ENCODE results near the gene NAXE. TPM values are rescaled to one million over a fixed set of nuclear protein-coding genes. Genes with fewer than 3 reads are reported as not detected.

The NAXE gene
- total RNA-seq, 1 experiment from 2014 or later: 96.6 TPM

- Histone ChIP-seq H4K5ac (ENCODE audit: insufficient read length, low read depth, low read length) (no peak overlapping the region), H2BK12ac (ENCODE audit: insufficient read length, low read depth, low read length) (no peak overlapping the region), H2BK15ac (ENCODE audit: low read depth, low read length) (no peak overlapping the region), H3K79me2 (ENCODE audit: insufficient read depth, low read length) (no peaks in the 10 kb centered on the region), H3K27ac (ENCODE audit: insufficient read length, low read depth, low read length) (no peak overlapping the region), H2AK5ac (ENCODE audit: insufficient read length, low read length) (no peak overlapping the region), H3K4ac (ENCODE audit: low read depth, low read length) (no peak overlapping the region), H3K79me1 (ENCODE audit: insufficient read depth, low read depth, low read length, poor library complexity, severe bottlenecking) (no peaks in the 10 kb centered on the region), H3K4me1 (ENCODE audit: insufficient read depth, low read length) (no peaks in the 10 kb centered on the region), H4K91ac (ENCODE audit: insufficient read length, low read depth, low read length) (no peak overlapping the region), H3K4me2 (ENCODE audit: insufficient read depth, insufficient read length, low read length) (peak overlapping the region; percentile 74), H2BK5ac (ENCODE audit: insufficient read length, low read length) (no peak overlapping the region), H2BK20ac (ENCODE audit: low read depth, low read length, poor library complexity, severe bottlenecking) (no peak overlapping the region), H3K18ac (ENCODE audit: insufficient read length, low read depth, low read length) (no peak overlapping the region), H2BK120ac (ENCODE audit: low read depth, low read length, poor library complexity, severe bottlenecking) (no peak overlapping the region), H3K14ac (ENCODE audit: insufficient read depth, low read length) (peak overlapping the region; percentile 82; the same call in 1 of the 2 replicates), H3T11ph (ENCODE audit: low read length) (no peak overlapping the region), H3K23me2 (ENCODE audit: insufficient read length, low read depth, low read length, poor library complexity, severe bottlenecking) (peaks cover 3% of the 10 kb centered on the region), H3K56ac (ENCODE audit: insufficient read length, low read depth, low read length) (no peak overlapping the region), H3K9me3 (ENCODE audit: control insufficient read depth, low read depth, low read length) (no peaks in the 10 kb centered on the region), H3K9ac (ENCODE audit: extremely low read depth, insufficient read length, low read length) (peak overlapping the region; percentile 63), H2AFZ (ENCODE audit: low read length) (no peak overlapping the region), H4K8ac (replicated peaks; ENCODE audit: insufficient read length, low read depth, low read length) (no peak overlapping the region), H4K20me1 (ENCODE audit: control insufficient read depth, insufficient read depth, insufficient read length) (peaks cover 2% of the 10 kb centered on the region), H3K23ac (ENCODE audit: insufficient read length, low read depth, low read length) (no peak overlapping the region), H3K27me3 (ENCODE audit: insufficient read depth, low read length) (no peaks in the 10 kb centered on the region)
- Mint-ChIP-seq H3K4me3 (peak overlapping the region; percentile 79 to 86), H3K4me1 (peaks cover 16 to 17% of the 10 kb centered on the region in 2 experiments), H3K27ac (peak overlapping the region in 2 of 3 experiments; percentile 9 to 45; a peak in 2 of 7 replicates), H3K36me3 (ENCODE audit: insufficient read depth in 1 of 3, low read depth in 3 of 3) (peaks cover 21 to 50% (median 39%) of the 10 kb centered on the region in 3 experiments; a peak in 6 of 7 replicates), H3K27me3 (ENCODE audit: low read depth) (no peaks in the 10 kb centered on the region), H3K9me3 (no peaks in the 10 kb centered on the region)
- DNase-seq: no peak
- no peak for TF ChIP-seq CTCF (conservative IDR thresholded peaks at IDR 0.05)
- WGBS (ENCODE audit: extremely low coverage, insufficient read length, low lambda C conversion rate): no CpG with 5 or more reads among the region's 16 CpGs
These were observed 758 bp downstream of the NAXE start for GRCh38 chr1:156592158-156592909.

All from H9 (cell line).